ENCODE measurements around the gene IRF7. TPM values are rescaled to one million over a fixed set of nuclear protein-coding genes. Genes with fewer than 3 reads are reported as not detected.

The IRF7 gene
- total RNA-seq, 1 donor from 2014 or later, result 10.2 TPM

DNA sequence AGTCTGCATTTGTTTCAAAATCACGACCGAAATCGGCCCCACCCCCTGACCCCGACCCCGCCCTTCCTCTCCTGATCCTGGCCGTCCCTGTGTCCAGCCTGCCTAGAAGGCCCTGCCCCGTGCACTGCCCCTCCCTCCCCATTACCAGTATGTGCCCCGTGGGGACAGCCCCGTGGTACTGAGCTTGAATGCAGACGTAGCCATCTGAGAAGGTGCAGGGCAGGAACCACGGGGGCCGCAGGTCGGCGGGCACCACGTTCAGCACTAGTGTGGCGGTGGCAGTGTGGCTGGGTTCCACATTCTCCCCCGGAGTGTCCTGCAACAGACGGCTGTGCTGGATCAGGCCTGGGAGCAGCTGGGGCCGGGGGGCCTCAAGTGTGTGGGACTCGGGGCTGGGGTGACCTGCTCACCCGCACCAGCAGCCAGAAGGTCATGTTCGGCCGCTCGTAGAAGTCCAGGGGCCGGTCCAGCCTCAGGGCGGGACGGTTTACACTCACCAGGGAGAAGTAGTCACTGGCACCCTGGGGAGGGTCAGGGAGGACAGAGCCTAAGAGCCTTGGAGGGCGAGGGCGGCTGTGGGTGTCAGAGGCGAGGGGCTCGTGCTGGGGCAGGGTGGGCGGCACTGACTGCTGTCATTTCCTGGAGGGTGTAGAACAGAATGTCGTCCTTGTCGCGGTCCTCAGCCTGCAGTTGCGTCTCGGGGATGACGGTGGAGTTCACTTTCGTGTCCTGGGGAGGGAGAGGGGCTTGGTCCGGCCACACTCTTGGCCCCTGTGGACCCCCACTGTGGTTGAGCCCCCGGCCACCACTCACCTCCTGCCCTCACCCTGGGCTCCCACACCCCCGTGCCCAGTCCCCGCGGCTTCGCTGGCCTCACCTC is 5.4 kb upstream of the IRF7 start:
- no peak overlapping the region for H3K27ac Mint-ChIP-seq (ENCODE audit: unreplicated experiment)
- H3K9me3 Mint-ChIP-seq, result no peaks in the 10 kb centered on the region
- DNase-seq (ENCODE audit: low read depth, low spot score), result no peak
- H3K27me3 Mint-ChIP-seq (ENCODE audit: low read depth), result peaks cover 15% of the 10 kb centered on the region
- TF ChIP-seq, protein P1, sequence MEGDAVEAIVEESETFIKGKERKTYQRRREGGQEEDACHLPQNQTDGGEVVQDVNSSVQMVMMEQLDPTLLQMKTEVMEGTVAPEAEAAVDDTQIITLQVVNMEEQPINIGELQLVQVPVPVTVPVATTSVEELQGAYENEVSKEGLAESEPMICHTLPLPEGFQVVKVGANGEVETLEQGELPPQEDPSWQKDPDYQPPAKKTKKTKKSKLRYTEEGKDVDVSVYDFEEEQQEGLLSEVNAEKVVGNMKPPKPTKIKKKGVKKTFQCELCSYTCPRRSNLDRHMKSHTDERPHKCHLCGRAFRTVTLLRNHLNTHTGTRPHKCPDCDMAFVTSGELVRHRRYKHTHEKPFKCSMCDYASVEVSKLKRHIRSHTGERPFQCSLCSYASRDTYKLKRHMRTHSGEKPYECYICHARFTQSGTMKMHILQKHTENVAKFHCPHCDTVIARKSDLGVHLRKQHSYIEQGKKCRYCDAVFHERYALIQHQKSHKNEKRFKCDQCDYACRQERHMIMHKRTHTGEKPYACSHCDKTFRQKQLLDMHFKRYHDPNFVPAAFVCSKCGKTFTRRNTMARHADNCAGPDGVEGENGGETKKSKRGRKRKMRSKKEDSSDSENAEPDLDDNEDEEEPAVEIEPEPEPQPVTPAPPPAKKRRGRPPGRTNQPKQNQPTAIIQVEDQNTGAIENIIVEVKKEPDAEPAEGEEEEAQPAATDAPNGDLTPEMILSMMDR (conservative IDR thresholded peaks at IDR 0.05), result no peak
- H3K4me3 Mint-ChIP-seq, result no peak overlapping the region
- no peaks in the 10 kb centered on the region for H3K4me1 Mint-ChIP-seq
- H3K36me3 Mint-ChIP-seq (ENCODE audit: low read depth), result no peaks in the 10 kb centered on the region

DNA sequence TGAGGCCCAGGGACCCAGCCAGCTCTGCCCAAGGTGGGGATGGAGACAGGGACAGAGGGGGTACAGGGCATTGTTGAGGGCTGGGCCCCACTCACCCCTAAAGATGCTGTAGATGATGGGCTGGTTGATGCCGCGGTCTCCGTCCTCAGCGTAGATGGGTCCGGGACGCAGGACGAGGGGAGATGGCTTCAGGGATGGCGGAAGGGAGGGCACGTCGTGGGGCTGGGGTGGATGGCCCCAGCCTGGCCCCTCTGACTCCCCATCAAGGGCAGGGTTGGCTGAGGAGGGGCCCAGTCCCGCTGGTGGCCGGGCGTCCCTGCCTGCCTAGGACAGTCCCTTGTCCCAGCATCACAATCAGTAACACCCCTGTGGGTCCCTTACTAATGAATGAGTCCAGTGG is 4.5 kb upstream of the IRF7 start:
- no peak for DNase-seq (ENCODE audit: low read depth, low spot score)
- H3K4me3 Mint-ChIP-seq, result no peak overlapping the region
- peaks cover 8% of the 10 kb centered on the region for H3K4me1 Mint-ChIP-seq
- H3K27me3 Mint-ChIP-seq (ENCODE audit: low read depth), result peaks cover 8% of the 10 kb centered on the region
- TF ChIP-seq, protein P1 (conservative IDR thresholded peaks at IDR 0.05), result no peak
- no peaks in the 10 kb centered on the region for H3K36me3 Mint-ChIP-seq (ENCODE audit: low read depth)
- H3K27ac Mint-ChIP-seq (ENCODE audit: unreplicated experiment), result no peak overlapping the region
- no peaks in the 10 kb centered on the region for H3K9me3 Mint-ChIP-seq

DNA sequence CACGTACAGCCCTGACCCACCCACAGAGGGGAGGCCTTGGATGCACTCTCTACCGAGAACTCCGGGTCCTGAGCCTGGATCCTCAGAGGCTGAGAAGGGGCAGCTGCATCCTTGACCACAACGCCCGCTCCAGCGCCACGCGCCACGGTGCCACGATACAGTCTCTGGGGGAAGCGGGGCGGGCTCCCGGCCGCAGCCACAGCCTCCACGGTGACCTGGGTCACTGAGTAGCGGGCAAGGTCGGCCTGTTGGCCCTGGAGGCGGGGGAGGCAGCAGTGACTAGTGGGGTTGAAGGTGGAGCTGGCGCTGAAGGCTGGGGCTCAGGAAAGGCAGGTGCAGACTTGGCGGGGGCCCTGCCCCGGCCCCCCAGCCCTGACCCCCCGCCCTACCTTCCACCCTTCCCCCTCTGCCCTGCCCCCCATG is 3.9 kb upstream of the IRF7 start:
- Mint-ChIP-seq H3K4me3 (no peak overlapping the region), H3K36me3 (ENCODE audit: low read depth) (no peaks in the 10 kb centered on the region), H3K9me3 (no peaks in the 10 kb centered on the region), H3K4me1 (peaks cover 8% of the 10 kb centered on the region), H3K27ac (ENCODE audit: unreplicated experiment) (no peak overlapping the region), H3K27me3 (ENCODE audit: low read depth) (peaks cover 8% of the 10 kb centered on the region)
- TF ChIP-seq, protein P1 (conservative IDR thresholded peaks at IDR 0.05), result no peak
- DNase-seq (ENCODE audit: low read depth, low spot score), result no peak

DNA sequence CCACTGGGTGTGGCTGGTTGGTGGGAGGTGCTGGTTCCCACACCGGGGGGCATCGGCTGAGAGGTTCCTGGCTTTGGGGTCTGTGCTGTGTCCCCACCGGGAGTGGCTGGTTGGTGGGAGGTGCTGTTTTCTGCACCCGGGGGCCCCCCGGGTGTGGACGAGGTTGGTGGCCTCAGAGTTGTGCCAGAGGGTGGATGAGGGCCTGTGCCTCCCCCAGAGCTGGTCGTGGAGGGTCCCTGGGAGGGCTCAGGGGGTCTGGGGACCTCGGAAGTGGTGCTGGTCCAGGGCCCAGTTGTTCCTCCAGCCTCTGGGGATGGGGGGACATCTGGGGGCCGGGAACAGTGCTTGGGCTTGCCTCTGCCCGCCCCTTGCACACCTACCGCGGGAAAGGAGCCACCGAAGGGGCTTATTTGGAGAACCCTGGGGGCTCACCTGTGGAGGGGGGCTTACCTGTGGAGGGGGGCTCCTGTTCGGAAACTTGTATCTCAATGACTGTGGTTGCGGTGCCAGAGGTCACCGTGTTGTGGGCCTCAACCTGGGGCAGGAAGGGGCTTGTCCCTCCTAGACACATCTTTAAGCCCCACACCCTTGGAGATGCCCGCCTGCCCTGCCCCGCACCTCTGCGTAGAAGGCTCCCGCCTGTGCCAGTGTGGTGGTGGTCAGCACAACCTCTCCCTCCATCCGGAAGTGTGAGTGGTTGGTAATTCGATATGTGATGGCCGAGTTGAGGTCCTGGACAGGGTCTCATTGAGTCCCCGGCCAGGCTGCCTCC is 3.3 kb upstream of the IRF7 start:
- Mint-ChIP-seq H3K27ac (ENCODE audit: unreplicated experiment) (no peak overlapping the region), H3K27me3 (ENCODE audit: low read depth) (peaks cover 8% of the 10 kb centered on the region), H3K36me3 (ENCODE audit: low read depth) (no peaks in the 10 kb centered on the region), H3K4me3 (no peak overlapping the region), H3K4me1 (peaks cover 11% of the 10 kb centered on the region), H3K9me3 (no peaks in the 10 kb centered on the region)
- TF ChIP-seq, protein P1 (conservative IDR thresholded peaks at IDR 0.05), result no peak
- no peak for DNase-seq (ENCODE audit: low read depth, low spot score)

DNA sequence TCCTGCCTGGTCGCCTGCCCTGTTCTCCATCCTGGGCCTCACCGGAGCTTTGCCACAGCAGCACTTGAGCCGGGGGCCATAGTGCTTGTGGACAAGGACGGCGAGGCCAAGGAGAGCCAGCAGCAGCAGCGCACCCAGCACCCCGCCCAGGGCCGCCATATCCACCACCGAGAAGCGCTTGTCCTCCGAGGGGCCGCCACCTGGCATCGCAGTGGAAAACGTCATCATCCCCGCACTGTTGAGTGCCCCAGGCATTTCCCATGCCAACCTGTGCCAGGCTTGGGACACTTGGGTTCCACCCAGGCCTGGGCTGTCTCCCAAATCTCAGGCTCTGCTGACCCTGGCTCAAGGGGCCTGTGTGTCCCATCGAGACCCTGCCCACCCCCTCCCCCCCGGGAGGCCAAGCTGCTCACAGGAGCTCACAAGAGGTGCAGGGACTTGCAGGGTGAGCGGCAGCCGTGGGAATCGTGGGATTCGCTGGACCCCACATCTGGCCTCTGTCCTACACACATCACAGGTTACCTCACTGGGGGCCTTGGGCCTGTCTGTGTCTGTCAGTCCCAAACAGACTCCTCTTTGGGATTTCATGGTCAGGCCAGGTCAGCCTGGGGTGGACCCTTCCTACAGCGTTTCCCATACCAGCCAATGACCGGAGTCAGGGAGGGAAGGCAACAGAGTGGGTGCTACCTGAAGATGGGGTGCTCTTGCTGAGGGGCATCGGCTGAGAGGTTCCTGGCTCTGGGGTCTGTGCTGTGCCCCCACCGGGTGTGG is 2.3 kb upstream of the IRF7 start:
- H3K9me3 Mint-ChIP-seq, result no peaks in the 10 kb centered on the region

More for the DNA sequence above, 2.3 kb upstream of the IRF7 start:
- H3K27ac Mint-ChIP-seq (ENCODE audit: unreplicated experiment), result no peak overlapping the region
- DNase-seq (ENCODE audit: low read depth, low spot score), result no peak
- H3K4me3 Mint-ChIP-seq, result peak overlapping the region; percentile 49
- H3K36me3 Mint-ChIP-seq (ENCODE audit: low read depth), result no peaks in the 10 kb centered on the region
- H3K27me3 Mint-ChIP-seq (ENCODE audit: low read depth), result peaks cover 3% of the 10 kb centered on the region
- TF ChIP-seq, protein P1 (conservative IDR thresholded peaks at IDR 0.05), result no peak
- peaks cover 11% of the 10 kb centered on the region for H3K4me1 Mint-ChIP-seq

Measured in neural crest cell (in vitro differentiated cells).